G401 (cell line): Measurements from ENCODE around the gene TTLL13. TPM values are rescaled to one million over a fixed set of nuclear protein-coding genes. Genes with fewer than 3 reads are reported as not detected.
A peak's percentile ranks its signal among the peaks of the same experiment; 100 is the strongest.
"Not testable (repeated sequence)": the region's sequence is repeated elsewhere in the genome, so short reads cannot be mapped to it uniquely, and the experiment has no call there.

Experiments used
- DNase-seq: peaks from one replicate; pipeline ENCODE4 v3.0.0-alpha.2; 2015; ENCODE audit warnings: low spot score
- in situ Hi-C: cut with HindIII; loops from 2 replicates; pipeline ENCODE4 v1.10.0; 2016; ENCODE audit warnings: low sequenced_read_pairs, mixed read lengths
- total RNA-seq: library from RNA; depleted of rRNA; stranded (reverse); fragments of >200 nt; shearing (Covaris generic); gene quantifications from 2 replicates; pipeline ENCODE4 v1.2.3, GENCODE V29; 2014

TTLL13 gene
- total RNA-seq, 1 experiment from 2014 or later = not detected

DNA sequence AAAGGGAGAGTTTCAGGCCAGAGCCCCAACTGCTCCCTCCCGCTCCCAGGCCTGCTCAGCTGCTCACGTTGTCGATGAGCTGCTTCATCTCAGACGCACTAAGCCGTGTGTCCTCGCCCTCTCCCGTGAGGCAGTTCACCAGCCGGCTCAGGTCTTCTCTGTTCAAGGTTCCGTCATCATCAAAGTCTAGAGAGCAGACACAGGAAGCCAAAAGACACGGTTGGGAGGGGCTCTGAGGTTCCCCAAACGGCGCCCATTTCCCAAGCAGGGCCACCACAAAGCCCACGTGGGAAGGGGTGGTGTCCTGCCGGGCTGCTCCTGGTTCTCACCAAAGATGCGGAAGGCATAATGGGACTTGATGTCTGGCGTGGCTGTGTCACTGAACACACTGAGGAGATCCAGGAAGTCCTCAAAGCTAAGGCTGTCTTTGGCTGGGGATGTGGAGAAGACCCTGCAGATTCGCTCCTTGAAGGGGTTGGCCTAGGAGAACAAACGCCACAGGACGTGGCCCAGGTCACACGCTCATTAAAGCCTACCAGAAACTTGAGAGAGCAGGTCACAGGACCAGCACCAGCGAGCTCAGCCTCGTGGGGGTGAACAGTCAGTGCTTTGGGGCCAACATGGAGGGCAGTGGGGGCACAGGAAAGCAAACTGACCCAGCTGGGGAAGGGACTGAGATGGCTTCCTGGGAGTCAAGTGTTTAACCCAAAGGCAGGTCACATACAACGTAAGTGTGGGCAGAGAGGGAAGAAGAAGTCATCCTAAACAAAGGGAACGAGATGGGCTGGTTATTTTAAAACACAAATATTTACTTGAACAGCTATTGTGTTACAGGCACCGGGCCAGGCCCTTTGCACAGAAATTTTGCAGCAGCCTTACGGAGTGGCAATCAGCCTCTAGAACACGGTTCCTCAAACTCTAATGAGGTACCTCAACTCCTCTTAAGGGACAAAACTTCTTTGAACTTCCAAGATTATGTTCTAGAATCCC lies 18.0 kb upstream of the TTLL13 start:
- in situ Hi-C loops = no loop called here
- DNase-seq = no peak

DNA sequence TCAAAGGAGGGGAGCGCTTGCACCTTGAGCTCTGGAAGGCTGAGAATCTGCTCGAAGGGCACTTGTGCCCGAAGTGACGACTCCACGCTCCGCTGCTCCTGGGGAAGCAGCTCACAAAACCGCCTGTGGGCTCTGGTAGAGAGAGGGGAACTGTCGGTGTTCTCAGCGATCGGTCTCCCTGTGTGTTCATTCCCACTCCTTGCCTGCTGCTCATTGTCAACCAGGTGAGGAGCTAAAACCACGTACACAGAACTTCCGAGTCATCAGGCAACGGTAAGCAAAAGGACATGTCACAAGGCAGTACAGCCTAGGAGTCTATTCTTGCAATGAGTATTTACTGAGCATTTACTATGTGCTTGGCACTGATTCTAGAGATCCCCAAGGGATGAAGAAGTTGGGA lies 17.2 kb upstream of the TTLL13 start:
- DNase-seq = no peak
- in situ Hi-C loops = no loop called here

DNA sequence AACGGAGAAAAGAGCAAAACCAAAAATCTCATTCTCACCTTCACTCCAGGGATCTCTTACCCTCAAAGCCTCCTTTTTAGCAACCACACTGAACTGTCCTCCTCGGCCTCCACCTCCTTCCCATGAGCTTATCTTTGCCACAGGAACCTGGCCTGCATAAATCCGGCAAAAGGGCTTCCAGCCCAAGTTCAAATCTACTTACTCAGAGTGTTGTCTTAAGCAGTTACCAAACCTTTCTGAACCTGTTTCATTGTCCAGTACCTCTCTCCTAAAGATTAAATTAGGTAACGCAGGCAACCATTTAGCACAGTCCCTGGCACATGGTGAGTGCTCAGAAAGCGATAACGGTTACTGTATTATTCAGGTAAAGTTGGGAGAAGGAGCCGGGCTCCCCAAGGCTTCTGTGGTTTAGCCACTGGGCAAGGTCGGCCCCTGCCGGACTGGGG lies 16.4 kb upstream of the TTLL13 start:
- in situ Hi-C loops = no loop called here
- DNase-seq = no peak

DNA sequence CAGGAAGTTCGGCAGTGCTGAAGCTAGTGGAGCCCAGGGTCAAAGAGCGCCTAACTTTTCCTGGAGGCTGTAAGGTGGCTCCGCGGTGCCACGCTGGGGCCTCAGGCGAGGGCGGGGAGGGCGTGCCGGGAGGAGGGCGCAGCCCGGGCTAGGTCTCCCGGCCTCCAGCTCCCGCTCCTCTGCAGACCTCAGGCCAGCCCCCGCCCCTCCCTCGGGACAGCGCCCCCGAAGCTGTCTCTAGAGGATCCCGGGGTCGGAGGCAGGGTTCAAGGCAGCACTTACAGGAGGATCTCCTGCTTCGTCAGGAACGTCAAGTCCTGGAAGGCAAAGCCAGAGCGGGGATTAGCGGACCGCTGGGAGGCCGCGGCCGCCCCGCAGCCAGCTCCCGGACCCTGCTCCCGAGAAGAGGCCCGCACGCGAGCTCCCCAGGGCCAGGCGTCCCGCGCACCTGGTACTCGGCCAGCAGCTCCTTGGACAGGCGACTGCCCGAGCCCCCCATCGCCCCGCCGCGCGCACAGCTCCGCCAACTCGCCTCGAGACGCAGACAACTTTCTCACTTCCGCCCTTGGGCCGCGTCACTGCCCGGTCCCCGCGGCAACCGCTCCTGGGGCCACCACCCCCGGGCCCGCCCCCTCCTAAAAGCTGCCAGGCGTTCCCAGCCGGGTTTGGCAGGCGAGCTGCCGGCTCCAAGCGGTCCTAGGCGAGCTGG lies 15.8 kb upstream of the TTLL13 start, which contains the start of gene CIB1:
Gene CIB1 (minus strand): TSS at position 555 of the 709 bp plus-strand sequence. CDS start 56 bp downstream, at position 499.
- in situ Hi-C loops = no loop called here
- DNase-seq = peak; percentile 46

DNA sequence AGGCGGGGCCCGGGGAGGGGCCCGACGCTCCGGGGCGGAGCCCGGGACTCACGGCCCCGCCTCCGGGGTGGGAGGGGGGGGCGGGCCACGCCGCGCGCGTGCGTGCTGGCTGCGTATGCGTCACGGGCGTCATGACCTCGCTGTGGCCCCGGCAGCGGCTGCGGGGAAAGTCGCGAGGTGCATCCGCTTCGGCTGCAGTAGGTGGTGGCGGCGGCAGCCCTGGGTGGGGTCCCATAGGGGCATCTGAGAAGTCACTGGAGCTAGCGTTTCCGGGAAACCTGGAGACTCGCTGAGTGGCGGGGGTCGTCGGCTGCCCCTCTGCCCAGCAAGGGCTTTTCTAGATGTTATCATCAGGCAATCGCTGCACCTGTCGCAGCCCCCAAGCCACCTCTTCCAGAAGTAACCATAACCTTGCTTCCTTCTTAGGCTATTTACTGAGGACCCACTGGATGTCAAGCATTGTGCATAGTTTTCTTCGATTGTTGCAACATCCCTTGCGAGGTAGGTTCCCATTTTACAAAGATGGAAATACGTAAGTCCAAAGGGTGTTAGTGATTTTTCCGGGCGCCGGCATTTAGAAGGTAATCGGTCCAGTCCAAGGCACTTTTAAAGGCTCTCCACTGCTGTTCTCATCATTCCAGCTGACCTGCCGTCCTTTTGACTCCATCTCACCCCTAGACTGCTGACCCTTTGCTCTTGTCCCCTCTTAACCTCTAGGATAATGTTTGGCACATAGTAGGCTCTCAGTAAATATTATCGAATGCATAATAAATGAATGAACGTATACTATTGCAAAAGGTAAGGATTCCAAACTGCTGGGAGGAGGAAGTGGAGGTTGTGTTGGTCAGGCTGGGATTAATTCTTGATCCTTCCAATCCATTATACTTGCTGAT lies 15.0 kb upstream of the TTLL13 start, which contains the start of gene GDPGP1:
Gene GDPGP1 (plus strand): TSS at position 114 of the 893 bp plus-strand sequence. CDS start 6,700 bp downstream, outside the sequence.
- in situ Hi-C loops = no loop called here
- DNase-seq = peak; percentile 95

DNA sequence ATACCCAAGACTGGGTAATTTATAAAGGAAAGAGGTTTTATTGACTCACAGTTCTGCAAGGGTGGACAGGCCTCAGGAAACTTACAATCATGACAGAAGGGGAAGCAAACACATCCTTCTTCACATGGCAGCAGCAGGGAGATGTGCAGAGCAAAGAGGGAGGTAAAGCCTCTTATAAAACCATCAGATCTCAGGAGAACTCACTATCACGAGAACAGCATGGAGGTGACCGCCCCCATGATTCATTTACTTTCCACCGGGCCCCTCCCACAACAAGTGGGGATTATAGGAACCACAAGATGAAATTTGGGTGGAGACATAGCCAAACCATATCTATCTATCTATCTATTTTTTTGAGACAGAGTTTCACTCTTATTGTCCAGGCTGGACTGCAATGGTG lies 10.0 kb upstream of the TTLL13 start:
- in situ Hi-C loops = no loop called here
- no peak for DNase-seq

DNA sequence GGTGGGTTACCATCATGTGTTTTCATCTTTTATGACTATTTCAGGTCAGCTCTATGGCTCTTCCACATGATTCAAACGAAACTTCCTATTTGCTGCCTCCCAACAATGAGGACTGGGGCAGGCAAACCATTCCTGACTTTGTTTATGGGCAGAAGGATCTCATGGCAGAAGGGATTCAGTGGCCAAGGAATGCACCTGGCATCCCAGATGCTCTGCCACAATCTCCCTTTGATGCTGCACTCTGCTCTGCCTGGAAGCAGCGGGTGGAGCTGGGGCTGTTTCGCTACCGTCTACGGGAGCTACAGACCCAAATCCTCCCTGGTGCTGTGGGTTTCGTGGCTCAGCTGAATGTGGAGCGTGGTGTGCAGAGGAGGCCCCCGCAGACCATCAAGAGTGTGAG lies 8.5 kb upstream of the TTLL13 start:
- peak; percentile 81 for DNase-seq
- in situ Hi-C loops = no loop called here

DNA sequence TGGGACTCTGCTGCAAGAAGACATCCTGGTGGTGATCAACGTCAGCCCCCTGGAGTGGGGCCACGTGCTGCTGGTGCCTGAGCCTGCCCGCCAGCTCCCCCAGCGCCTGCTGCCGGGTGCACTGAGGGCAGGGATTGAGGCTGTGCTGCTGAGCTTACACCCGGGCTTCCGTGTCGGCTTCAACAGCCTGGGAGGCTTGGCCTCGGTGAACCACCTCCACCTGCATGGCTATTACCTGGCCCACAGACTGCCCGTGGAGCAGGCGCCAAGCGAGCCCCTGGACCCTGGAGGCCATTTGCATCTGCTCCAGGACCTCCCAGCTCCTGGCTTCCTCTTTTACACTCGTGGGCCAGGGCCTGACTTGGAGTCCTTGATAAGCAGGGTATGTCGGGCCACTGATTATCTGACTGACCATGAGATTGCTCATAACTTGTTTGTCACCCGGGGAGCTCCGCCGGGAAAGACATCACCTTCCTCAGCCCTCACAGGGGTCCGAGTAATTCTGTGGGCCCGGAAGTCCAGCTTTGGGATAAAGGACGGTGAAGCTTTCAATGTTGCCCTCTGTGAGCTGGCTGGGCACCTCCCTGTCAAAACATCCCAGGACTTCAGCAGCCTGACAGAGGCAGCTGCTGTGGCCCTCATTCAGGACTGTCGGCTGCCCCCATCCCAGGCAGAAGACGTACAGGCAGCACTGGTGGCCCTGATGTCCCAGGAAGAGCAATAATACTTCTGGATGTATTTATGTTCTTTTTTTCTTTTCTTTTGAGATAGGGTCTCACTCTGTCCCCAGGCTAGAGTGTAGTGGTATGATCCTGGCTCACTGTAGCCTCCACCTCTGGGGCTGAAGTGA lies 7.8 kb upstream of the TTLL13 start:
- no peak for DNase-seq
- in situ Hi-C loops = no loop called here

DNA sequence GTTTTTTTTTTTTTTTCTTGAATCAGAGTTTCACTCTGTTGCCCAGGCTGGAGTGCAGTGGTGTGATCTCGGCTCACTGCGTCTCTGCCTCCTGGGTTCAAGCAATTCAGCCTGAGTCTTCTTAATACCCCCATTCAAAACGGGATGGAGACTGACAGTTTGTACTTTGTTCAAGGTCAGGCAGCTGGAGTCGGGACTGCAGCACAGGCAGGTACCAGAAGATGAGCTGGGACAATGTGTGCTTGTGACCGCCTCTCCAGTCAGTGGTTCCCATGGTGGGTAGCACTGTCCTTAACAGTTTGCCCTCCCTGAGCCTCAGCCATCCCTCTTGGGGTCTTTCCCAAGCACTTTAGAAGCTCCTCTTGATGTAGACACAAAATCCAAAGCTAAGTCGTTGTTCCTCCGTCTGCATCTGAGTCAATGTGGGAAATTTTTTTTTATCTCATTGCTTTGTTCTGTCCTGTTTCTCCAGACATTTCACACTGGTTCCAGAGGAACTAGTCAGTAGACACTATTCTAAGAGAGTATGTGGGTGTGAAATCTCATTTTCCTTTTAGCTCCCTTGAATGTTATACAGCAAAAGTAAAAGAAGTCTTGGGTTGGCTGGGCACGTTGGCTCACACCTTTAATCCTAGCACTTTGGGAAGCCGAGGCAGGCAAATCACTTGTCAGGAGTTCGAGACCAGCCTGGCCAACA lies 5.3 kb upstream of the TTLL13 start:
- in situ Hi-C loops = no loop called here
- no peak for DNase-seq

DNA sequence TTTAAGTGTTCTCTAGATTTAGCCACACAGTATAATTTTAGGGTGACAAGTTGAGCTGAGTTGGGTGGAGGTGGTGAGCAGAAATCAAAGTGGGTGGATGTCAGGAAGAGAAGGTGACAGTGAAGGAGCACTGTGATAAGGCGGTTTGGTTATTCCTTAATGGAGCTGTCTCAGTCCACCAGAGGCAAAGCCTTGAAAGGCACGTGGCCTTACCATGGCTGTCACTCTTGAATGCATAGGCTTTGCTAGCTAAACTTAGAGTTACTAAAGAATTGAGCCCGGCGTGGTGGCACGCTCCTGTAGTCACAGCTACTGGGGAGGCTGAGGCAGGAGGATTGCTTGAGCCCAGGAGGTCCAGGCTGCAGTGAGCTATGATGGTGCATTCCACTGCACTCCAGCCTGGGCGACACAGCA lies 560 bp upstream of the TTLL13 start:
- in situ Hi-C loops = no loop called here
- no peak for DNase-seq

DNA sequence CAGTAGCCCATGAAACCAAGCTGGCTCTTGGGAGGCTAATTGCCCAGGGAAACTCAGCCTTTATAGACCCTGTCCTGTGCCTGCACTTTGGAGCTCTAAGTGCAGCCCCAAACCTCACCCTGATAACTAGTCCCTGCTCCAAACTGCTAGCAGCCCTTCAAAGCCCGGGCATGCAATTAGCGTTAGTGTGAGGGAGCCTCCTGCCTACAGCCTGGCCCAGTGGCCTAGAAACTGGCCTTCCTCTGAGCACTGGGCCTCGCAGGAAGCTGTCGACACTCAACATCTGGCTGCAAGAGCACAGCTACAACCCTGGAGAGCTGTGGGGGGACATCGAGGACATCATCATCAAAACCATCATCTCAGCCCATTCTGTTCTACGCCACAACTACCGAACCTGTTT lies 8.4 kb downstream of the TTLL13 start:
- no peak for DNase-seq
- in situ Hi-C loops = no loop called here

DNA sequence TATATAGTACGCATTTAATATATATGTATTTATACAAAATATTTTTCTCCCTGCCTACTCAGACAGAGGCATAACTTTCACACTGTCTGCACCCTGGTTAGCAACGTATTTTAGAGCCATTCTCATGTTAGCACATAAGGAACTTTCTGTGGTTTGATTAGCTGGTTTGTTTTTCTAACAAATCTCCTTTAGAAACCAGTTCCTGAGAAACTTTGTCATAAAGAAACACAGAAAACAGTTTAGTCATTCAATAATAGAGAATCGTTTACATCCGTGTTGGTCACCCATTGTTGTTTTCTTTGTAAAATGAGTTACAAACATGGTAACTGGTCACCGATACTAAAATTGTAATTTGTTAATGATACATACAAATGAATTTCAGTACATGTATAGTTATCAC lies 10.2 kb downstream of the TTLL13 start:
- DNase-seq = no peak
- in situ Hi-C loops = no loop called here

DNA sequence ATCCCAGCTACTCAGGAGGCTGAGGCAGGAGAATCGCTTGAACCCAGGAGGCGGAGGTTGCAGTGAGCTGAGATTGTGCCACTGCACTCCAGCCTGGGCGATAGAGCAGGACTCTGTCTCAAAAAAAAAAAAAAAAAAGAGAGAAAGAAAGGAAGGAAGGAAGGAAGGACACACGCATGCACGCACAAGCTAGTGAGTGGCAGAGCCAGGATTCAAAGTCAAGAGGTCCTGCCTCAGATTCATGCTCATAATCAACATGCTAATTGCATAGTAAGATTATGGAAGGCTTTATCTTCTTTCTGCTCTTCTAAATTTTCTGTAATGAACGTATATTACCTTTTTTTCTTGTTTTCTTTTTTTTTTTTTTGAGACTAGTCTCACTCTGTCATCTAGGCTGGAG lies 11.4 kb downstream of the TTLL13 start:
- in situ Hi-C loops, DNase-seq: not testable (repeated sequence)

DNA sequence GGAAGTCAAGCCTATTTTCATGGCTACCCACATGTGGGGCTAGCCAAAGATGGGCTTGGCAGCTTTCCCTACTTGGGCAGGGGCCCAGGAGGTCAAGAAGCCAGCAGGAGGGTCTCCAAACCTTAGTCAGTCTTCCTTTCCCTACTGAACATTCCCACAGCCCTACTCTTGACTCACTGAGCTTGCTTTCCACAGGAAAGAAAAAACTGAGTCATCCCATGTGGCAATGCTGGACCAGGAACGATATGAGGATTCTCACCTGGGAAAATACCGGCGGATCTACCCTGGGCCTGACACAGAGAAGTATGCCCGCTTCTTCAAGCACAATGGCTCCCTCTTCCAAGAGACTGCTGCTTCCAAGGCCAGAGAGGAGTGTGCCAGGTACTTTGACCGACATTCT lies 12.5 kb downstream of the TTLL13 start:
- in situ Hi-C loops = no loop called here
- no peak for DNase-seq

DNA sequence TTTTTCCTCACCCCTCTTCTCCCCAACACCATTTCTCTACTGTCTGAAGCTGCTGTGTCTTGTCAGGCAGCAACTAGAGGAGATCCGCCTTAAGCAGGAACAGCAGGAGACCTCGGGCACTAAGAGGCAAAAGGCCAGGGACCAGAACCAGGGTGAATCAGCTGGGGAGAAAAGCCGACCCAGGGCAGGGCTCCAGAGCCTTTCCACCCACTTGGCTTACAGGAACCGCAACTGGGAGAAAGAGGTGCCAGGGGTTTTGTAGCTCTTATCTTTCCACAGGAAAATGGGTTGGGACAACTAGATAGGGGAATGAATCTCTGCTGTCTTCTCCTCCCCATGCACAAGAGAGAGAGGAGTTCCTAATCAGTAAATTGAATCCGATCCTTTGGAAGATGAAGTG lies 13.1 kb downstream of the TTLL13 start:
- no peak for DNase-seq

DNA sequence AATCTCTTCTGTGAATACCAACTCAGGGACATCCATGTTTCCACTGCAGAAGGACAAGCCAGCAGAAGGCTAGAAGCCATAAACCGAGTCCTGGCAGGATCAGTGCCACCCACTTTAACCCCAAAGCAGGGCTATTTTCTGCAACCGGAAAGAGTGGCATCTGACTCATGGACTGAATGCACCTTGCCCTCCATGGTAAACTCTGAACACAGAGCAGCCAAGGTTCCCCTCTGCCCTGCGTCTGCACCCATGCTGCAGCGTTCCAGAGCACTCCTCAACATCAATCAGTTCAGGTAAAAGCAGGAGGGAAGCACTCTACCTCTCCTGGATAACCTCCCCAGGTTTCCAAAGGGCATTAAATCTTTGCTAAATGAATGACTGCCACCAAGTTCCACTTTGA lies 15.3 kb downstream of the TTLL13 start:
- in situ Hi-C loops = no loop called here
- DNase-seq = no peak

More for the DNA sequence above, 13.1 kb downstream of the TTLL13 start:
- in situ Hi-C loops = no loop called here

DNA sequence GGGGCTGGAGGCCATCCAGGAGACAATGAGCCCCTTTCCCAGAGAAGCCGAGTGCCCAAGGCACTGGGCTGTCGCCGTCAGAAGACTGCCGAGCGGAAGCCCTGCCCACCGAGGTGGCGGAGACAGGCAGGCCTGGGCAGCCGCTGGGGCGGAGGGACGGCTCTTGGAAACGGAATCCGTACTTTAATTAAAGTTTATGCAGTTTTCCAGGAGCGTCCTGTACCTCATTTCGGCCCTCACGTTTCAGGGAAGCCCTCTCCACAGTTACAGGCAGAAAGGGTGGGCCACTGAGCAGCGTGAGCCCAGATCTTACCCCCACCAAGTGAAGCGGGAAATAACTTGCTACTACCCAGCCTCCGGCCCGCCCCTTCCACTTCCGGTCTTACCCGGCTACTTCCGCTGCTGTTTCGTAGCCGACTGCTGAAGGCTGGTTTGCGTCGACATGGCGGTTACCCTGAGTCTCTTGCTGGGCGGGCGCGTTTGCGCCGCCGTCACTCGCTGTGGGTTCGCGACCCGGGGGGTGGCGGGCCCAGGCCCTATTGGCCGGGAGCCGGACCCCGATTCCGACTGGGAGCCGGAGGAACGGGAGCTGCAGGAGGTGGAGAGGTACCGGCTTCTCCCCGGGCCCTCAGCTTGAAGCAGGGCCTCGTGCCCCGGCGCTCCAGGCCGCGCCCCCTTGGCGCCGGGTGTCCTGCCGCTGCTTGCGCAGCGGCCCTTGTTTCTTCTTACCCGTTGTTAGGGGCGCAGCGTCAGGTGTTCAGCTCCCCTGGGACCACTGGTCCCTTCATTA lies 16.1 kb downstream of the TTLL13 start, which contains the start of gene NGRN:
Gene NGRN (plus strand): TSS at position 402 of the 790 bp plus-strand sequence. CDS start 41 bp downstream, at position 443.
- in situ Hi-C loops = no loop called here
- peak; percentile 95 for DNase-seq
